HepG2 (cell line): ENCODE data around the gene ARPC1A. TPM values are rescaled to one million over a fixed set of nuclear protein-coding genes. Genes with fewer than 3 reads are reported as not detected.

Source experiments
- ATF7-NPFF ChIP-seq: sonication (generic); formaldehyde crosslinking; IDR thresholded peaks from 2 replicates; pipeline ENCODE4 v1.8.1; 2023; ENCODE audit warnings: mild to moderate bottlenecking, low read depth, missing genetic modification reagents, moderate library complexity
- BCLAF1 ChIP-seq: fragments of 450-650 bp; IDR thresholded peaks from 2 replicates; pipeline ENCODE4 v1.6.1; 2017; ENCODE audit warnings: mild to moderate bottlenecking
- CCDC6 ChIP-seq: sonication (generic); formaldehyde crosslinking; IDR thresholded peaks from 2 replicates; pipeline ENCODE4 v1.8.1; 2022; ENCODE audit warnings: mild to moderate bottlenecking, missing genetic modification reagents, moderate library complexity
- GMEB1 ChIP-seq: sonication (generic); formaldehyde crosslinking; IDR thresholded peaks from 2 replicates; pipeline ENCODE4 v1.5.1; 2020; ENCODE audit warnings: missing genetic modification reagents, mild to moderate bottlenecking, borderline replicate concordance
- HIC2 ChIP-seq: sonication (generic); formaldehyde crosslinking; IDR thresholded peaks from 2 replicates; pipeline ENCODE4 v1.9.0; 2022; ENCODE audit warnings: low read depth, missing genetic modification reagents
- KDM4B ChIP-seq: sonication (generic); formaldehyde crosslinking; IDR thresholded peaks from 2 replicates; pipeline ENCODE4 v1.4.0; 2020; ENCODE audit warnings: missing genetic modification reagents
- RAD21 ChIP-seq: fragments of 450-650 bp; formaldehyde crosslinking; IDR thresholded peaks from 2 replicates; pipeline ENCODE4 v1.5.0; 2020; ENCODE audit warnings: mild to moderate bottlenecking
- TGIF2 ChIP-seq: IDR thresholded peaks from 2 replicates; pipeline ENCODE4 v1.6.1; 2016; ENCODE audit warnings: control low read depth, missing compliant biosample characterization
- XRCC5 ChIP-seq: fragments of 200-400 bp; formaldehyde crosslinking; optimal IDR thresholded peaks from 2 replicates; pipeline ENCODE3; 2017; ENCODE audit warnings: mild to moderate bottlenecking, low read length
- ZMYM3 ChIP-seq: sonication (generic); formaldehyde crosslinking; IDR thresholded peaks from 2 replicates; pipeline ENCODE4 v1.5.1; 2020; ENCODE audit warnings: mild to moderate bottlenecking, missing genetic modification reagents
- ZNF558 ChIP-seq: sonication (generic); formaldehyde crosslinking; IDR thresholded peaks from 2 replicates; pipeline ENCODE4 v1.9.0; 2022; ENCODE audit warnings: mild to moderate bottlenecking, missing genetic modification reagents, borderline replicate concordance
- ZNF569 ChIP-seq: sonication (generic); formaldehyde crosslinking; IDR thresholded peaks from 2 replicates; pipeline ENCODE4 v1.5.0; 2020; ENCODE audit warnings: mild to moderate bottlenecking, missing genetic modification reagents, moderate library complexity, borderline replicate concordance
- ZNF646 ChIP-seq: sonication (generic); formaldehyde crosslinking; IDR thresholded peaks from 2 replicates; pipeline ENCODE4 v1.9.0; 2021; ENCODE audit warnings: mild to moderate bottlenecking, missing genetic modification reagents
- ZNF737 ChIP-seq: sonication (generic); formaldehyde crosslinking; IDR thresholded peaks from 2 replicates; pipeline ENCODE4 v1.5.0; 2020; ENCODE audit warnings: missing genetic modification reagents, mild to moderate bottlenecking, borderline replicate concordance
- ZSCAN30 ChIP-seq: sonication (generic); formaldehyde crosslinking; IDR thresholded peaks from 2 replicates; pipeline ENCODE4 v1.5.0; 2020; ENCODE audit warnings: mild to moderate bottlenecking, missing genetic modification reagents
- ZSCAN31 ChIP-seq: sonication (generic); formaldehyde crosslinking; IDR thresholded peaks from 2 replicates; pipeline ENCODE4 v1.5.0; 2020; ENCODE audit warnings: low read depth, mild to moderate bottlenecking, missing genetic modification reagents
- polyA plus RNA-seq, 8 experiments: library from polyadenylated mRNA; depleted of rRNA in 3 of 8; stranded (reverse) in 7 of 8; unstranded in 1 of 8; fragments of >200 nt; fragmentation: Illumina TruSeq in 4 of 8; extraction: Trizol in 4 of 8; gene quantifications; 2 replicates each; pipeline versions ENCODE4 v1.2.1 to v1.2.3, GENCODE V29; 2011 to 2016; ENCODE audit warnings: low read depth in 4 of 8, missing spikeins in 1 of 8, mixed read lengths in 1 of 8; ENCODE audit not compliant: insufficient read depth in 1 of 8
- total RNA-seq, 5 experiments: library from RNA; depleted of rRNA; stranded (reverse); fragments of >200 nt; fragmentation: Illumina TruSeq; extraction: Trizol; gene quantifications; 2 replicates each; pipeline ENCODE4 v1.2.3, GENCODE V29; 2016; ENCODE audit warnings: low read depth in 1 of 5

The ARPC1A gene
- total and polyA plus RNA-seq, 2 of the 13 experiments (the other 11 are each of a cell fraction or from before 2014, with no cell fraction given) = 44.3 to 88.5 TPM

- no peak for TF ChIP-seq ZNF646 (CRISPR knock-in tag)
- TF ChIP-seq KDM4B (CRISPR knock-in tag) = no peak
- no peak for TF ChIP-seq ZSCAN31 (CRISPR knock-in tag)
- TF ChIP-seq CCDC6 (CRISPR knock-in tag) = no peak
- peak; percentile 58; the same call in 1 of the 2 replicates for TF ChIP-seq TGIF2 (CRISPR knock-in tag)
- no peak for TF ChIP-seq ZNF737 (CRISPR knock-in tag)
- TF ChIP-seq ZNF569 (CRISPR knock-in tag) = no peak
- TF ChIP-seq XRCC5 = peak; percentile 79
- peak; percentile 30; the same call in 1 of the 2 replicates for TF ChIP-seq HIC2
- TF ChIP-seq ATF7-NPFF (CRISPR knock-in tag) = no peak
- TF ChIP-seq ZSCAN30 (CRISPR knock-in tag) = no peak
- peak; percentile 59; the same call in 1 of the 2 replicates for TF ChIP-seq ZMYM3
- peak; percentile 51; the same call in 1 of the 2 replicates for TF ChIP-seq GMEB1 (CRISPR knock-in tag)
- no peak for TF ChIP-seq ZNF558 (CRISPR knock-in tag)
- TF ChIP-seq RAD21 (CRISPR knock-in tag) = no peak
- TF ChIP-seq BCLAF1 = no peak
These were observed 46.8 kb downstream of the ARPC1A start (continued) for GRCh38 chr7:99372275-99373090.
